Measurements from ENCODE around the gene RALB. TPM values are rescaled to one million over a fixed set of nuclear protein-coding genes. Genes with fewer than 3 reads are reported as not detected.
"Not testable (repeated sequence)": the region's sequence is repeated elsewhere in the genome, so short reads cannot be mapped to it uniquely, and the experiment has no call there.

RALB gene
- total and polyA plus RNA-seq, 2 of the 4 experiments (the other 2 are of a cell fraction), result 53.6 to 54.7 TPM

GRCh38 chr2:120310136-120310535, 57.5 kb downstream of the RALB start:
- no peak overlapping the region for H2AK9ac ChIP-seq (replicated peaks; ENCODE audit: low read depth, low read length, poor library complexity)
- H3K9ac ChIP-seq (ENCODE audit: low read depth, low read length), result no peak overlapping the region
- peaks cover 5% of the 10 kb centered on the region; the same call in 1 of the 2 replicates for H3K27me3 ChIP-seq (ENCODE audit: control insufficient read depth, insufficient read depth, low read length)
- no peaks in the 10 kb centered on the region for H3K9me3 ChIP-seq (ENCODE audit: control insufficient read depth, insufficient read depth, low read length)
- no peak overlapping the region for H4K91ac ChIP-seq (ENCODE audit: insufficient read depth, low read depth, low read length)
- no peaks in the 10 kb centered on the region; the same call in 1 of the 2 replicates for H3K4me1 ChIP-seq (ENCODE audit: control insufficient read depth, insufficient read depth, low read length)
- no peaks in the 10 kb centered on the region for H4K20me1 ChIP-seq (ENCODE audit: insufficient read depth, low read length)
- no peak overlapping the region for H3K27ac ChIP-seq (ENCODE audit: insufficient read depth, low read length)
- CTCF ChIA-PET, result no interaction called here
- no peak overlapping the region for H2BK5ac ChIP-seq (ENCODE audit: low read depth, low read length, poor library complexity, severe bottlenecking)
- no peaks in the 10 kb centered on the region for H3K9me1 ChIP-seq (ENCODE audit: insufficient read depth, low read length)
- H3K36me3 ChIP-seq (ENCODE audit: control insufficient read depth, insufficient read depth, low read length), result no peaks in the 10 kb centered on the region
- H3K79me1 ChIP-seq (ENCODE audit: low read depth in 1 of 2, low read length in 2 of 2), result no peaks in the 10 kb centered on the region
- no peak overlapping the region for H3K4me2 ChIP-seq (ENCODE audit: low read depth, low read length)
- H3K4me3 ChIP-seq (ENCODE audit: insufficient read depth, low read depth, low read length), result no peak overlapping the region
- DNase-seq (no peak), ATAC-seq (ENCODE audit: low read depth) (no peak)
- in situ Hi-C loops (cut with MboI; ENCODE audit: low sequenced_read_pairs), result no loop called here
- no CpG with 5 or more reads among the region's 6 CpGs for WGBS, 2 experiments (ENCODE audit: extremely low coverage in 2 of 2, insufficient read length in 1 of 2)
- BruUV-seq (replicated peaks), result no TSS peak
- TF ChIP-seq MXI1 (IDR thresholded peaks at IDR 0.05; ENCODE audit: borderline replicate concordance, low read depth, low read length), result no peak
- no peak for TF ChIP-seq SMC3 (IDR thresholded peaks at IDR 0.05; ENCODE audit: low read depth, low read length)
- no peak for TF ChIP-seq RAD21 (IDR thresholded peaks at IDR 0.05; ENCODE audit: low read length)
- TF ChIP-seq NFE2L2 (IDR thresholded peaks at IDR 0.05; ENCODE audit: low read depth, low read length), result no peak
- TF ChIP-seq CHD1 (IDR thresholded peaks at IDR 0.05; ENCODE audit: low read depth, low read length), result no peak
- H2BK15ac ChIP-seq (ENCODE audit: low read depth, low read length), result no peak overlapping the region
- H4K8ac ChIP-seq (ENCODE audit: low read depth in 2 of 2, low read length in 2 of 2), result no peak overlapping the region
- no peak overlapping the region for H3K18ac ChIP-seq (ENCODE audit: low read depth, low read length)
- H3K23ac ChIP-seq (ENCODE audit: low read depth, low read length), result no peak overlapping the region
- no peak overlapping the region for H3K56ac ChIP-seq (ENCODE audit: extremely low read depth, insufficient read depth, low read length)
- POLR2A ChIA-PET (ENCODE audit: unreplicated experiment), result interaction anchor here (0.6 kb wide), 1 partner anchor 37 kb away, joined by 3 read pairs; no protein-coding TSS in a partner anchor
- no peak overlapping the region for H3K14ac ChIP-seq (replicated peaks; ENCODE audit: low read depth, low read length)
- no peak overlapping the region for H2AK5ac ChIP-seq (ENCODE audit: low read depth, low read length)
- H2BK120ac ChIP-seq (ENCODE audit: low read depth, low read length), result no peak overlapping the region
- dilution Hi-C loops (cut with HindIII; ENCODE audit: low sequenced_read_pairs, unreplicated experiment), result no loop called here
- intact Hi-C loops (cut with micrococcal nuclease), result no loop called here
- H2AFZ ChIP-seq (replicated peaks; ENCODE audit: low read length, poor library complexity), result no peak overlapping the region
- no peak overlapping the region for H3K4ac ChIP-seq (ENCODE audit: low read depth, low read length)
- H4K5ac ChIP-seq (ENCODE audit: low read depth, low read length), result no peak overlapping the region
- H2BK20ac ChIP-seq (ENCODE audit: low read depth, low read length), result no peak overlapping the region

- H4K5ac ChIP-seq (ENCODE audit: low read depth, low read length); H3K56ac ChIP-seq (ENCODE audit: extremely low read depth, insufficient read depth, low read length); DNase-seq; in situ Hi-C loops (cut with MboI; ENCODE audit: low sequenced_read_pairs); H3K4me2 ChIP-seq (ENCODE audit: low read depth, low read length); BruUV-seq (replicated peaks); H3K18ac ChIP-seq (ENCODE audit: low read depth, low read length); H3K4me1 ChIP-seq (ENCODE audit: control insufficient read depth, insufficient read depth, low read length); H3K36me3 ChIP-seq (ENCODE audit: control insufficient read depth, insufficient read depth, low read length); H3K9me1 ChIP-seq (ENCODE audit: insufficient read depth, low read length); H2BK20ac ChIP-seq (ENCODE audit: low read depth, low read length); H3K4ac ChIP-seq (ENCODE audit: low read depth, low read length); H3K4me3 ChIP-seq (ENCODE audit: insufficient read depth, low read depth, low read length); H4K91ac ChIP-seq (ENCODE audit: insufficient read depth, low read depth, low read length); H3K27me3 ChIP-seq (ENCODE audit: control insufficient read depth, insufficient read depth, low read length); H2AK5ac ChIP-seq (ENCODE audit: low read depth, low read length); H2BK5ac ChIP-seq (ENCODE audit: low read depth, low read length, poor library complexity, severe bottlenecking); H2AFZ ChIP-seq (replicated peaks; ENCODE audit: low read length, poor library complexity); H2BK15ac ChIP-seq (ENCODE audit: low read depth, low read length); H2BK120ac ChIP-seq (ENCODE audit: low read depth, low read length); ATAC-seq (ENCODE audit: low read depth); H3K23ac ChIP-seq (ENCODE audit: low read depth, low read length); intact Hi-C loops (cut with micrococcal nuclease); H3K9me3 ChIP-seq (ENCODE audit: control insufficient read depth, insufficient read depth, low read length); H3K14ac ChIP-seq (replicated peaks; ENCODE audit: low read depth, low read length); POLR2A ChIA-PET (ENCODE audit: unreplicated experiment); H3K9ac ChIP-seq (ENCODE audit: low read depth, low read length); H4K8ac ChIP-seq (ENCODE audit: low read depth in 2 of 2, low read length in 2 of 2); H3K79me1 ChIP-seq (ENCODE audit: low read depth in 1 of 2, low read length in 2 of 2); H2AK9ac ChIP-seq (replicated peaks; ENCODE audit: low read depth, low read length, poor library complexity); H4K20me1 ChIP-seq (ENCODE audit: insufficient read depth, low read length); dilution Hi-C loops (cut with HindIII; ENCODE audit: low sequenced_read_pairs, unreplicated experiment); H3K27ac ChIP-seq (ENCODE audit: insufficient read depth, low read length): not testable (repeated sequence)
- WGBS, 2 experiments (ENCODE audit: extremely low coverage in 2 of 2, insufficient read length in 1 of 2), result no CpG with 5 or more reads among the region's 8 CpGs
- CTCF ChIA-PET, result interaction anchor here (0.7 kb wide), 1 partner anchor 28 kb away, joined by 3 read pairs; no protein-coding TSS in a partner anchor
Measured at GRCh38 chr2:120310841-120311240, 58.2 kb downstream of the RALB start.
